HG02759 (cell line): ENCODE measurements around the gene PRTN3.
"Not testable (repeated sequence)": the region's sequence is repeated elsewhere in the genome, so short reads cannot be mapped to it uniquely, and the experiment has no call there.

Experiments used
- ATAC-seq: cut with Tn5 transposase; IDR thresholded peaks from one replicate; pipeline ENCODE4 v1.9.1; 2021; ENCODE audit warnings: mild to moderate bottlenecking, moderate library complexity; ENCODE audit not compliant: unreplicated experiment

Gene PRTN3

GRCh38 chr19:815079-815774, 25.6 kb upstream of the PRTN3 start:
- no peak for ATAC-seq

GRCh38 chr19:815775-816499, 24.9 kb upstream of the PRTN3 start:
- ATAC-seq = no peak

- ATAC-seq = no peak
Measured at GRCh38 chr19:816500-816857, 24.3 kb upstream of the PRTN3 start.

GRCh38 chr19:820212-820611, 20.6 kb upstream of the PRTN3 start:
- ATAC-seq = not testable (repeated sequence)

GRCh38 chr19:821231-821824, 19.5 kb upstream of the PRTN3 start:
- no peak for ATAC-seq

GRCh38 chr19:821825-822503, 18.8 kb upstream of the PRTN3 start, which contains the start of gene PLPPR3:
Gene PLPPR3, minus strand, starts transcription at chr19:821955. Its CDS starts 396 bp downstream, at chr19:821559.
- ATAC-seq = no peak

GRCh38 chr19:823565-824121, 17.2 kb upstream of the PRTN3 start:
- no peak for ATAC-seq

- ATAC-seq = no peak
Measured at GRCh38 chr19:824885-825284, 15.9 kb upstream of the PRTN3 start.

- ATAC-seq = no peak
Measured at GRCh38 chr19:825897-826644, 14.7 kb upstream of the PRTN3 start.

- ATAC-seq = no peak
Measured at GRCh38 chr19:827314-827709, 13.5 kb upstream of the PRTN3 start.

GRCh38 chr19:827710-828321, 13.0 kb upstream of the PRTN3 start, which contains the start of gene AZU1:
Gene AZU1, plus strand, starts transcription at chr19:827837. Its CDS starts 10 bp downstream, at chr19:827847.
- ATAC-seq = no peak

GRCh38 chr19:829129-829758, 11.6 kb upstream of the PRTN3 start:
- no peak for ATAC-seq

- no peak for ATAC-seq
Measured at GRCh38 chr19:831407-832369, 9.1 kb upstream of the PRTN3 start.

GRCh38 chr19:834216-834615, 6.6 kb upstream of the PRTN3 start:
- ATAC-seq = no peak

GRCh38 chr19:835210-835810, 5.5 kb upstream of the PRTN3 start:
- no peak for ATAC-seq

- not testable (repeated sequence) for ATAC-seq
Measured at GRCh38 chr19:842802-843179, 2.0 kb downstream of the PRTN3 start.

- ATAC-seq = no peak
Measured at GRCh38 chr19:843180-843835, 2.5 kb downstream of the PRTN3 start.
